Retina (tissue), 1 donor: Measurements from ENCODE around the gene ZMYND11.
A peak's percentile ranks its signal among the peaks of the same experiment; 100 is the strongest.

Experiments used
- DNase-seq: peaks from one replicate; pipeline ENCODE4 v3.0.0-alpha.2; 2016

ZMYND11 gene

DNA sequence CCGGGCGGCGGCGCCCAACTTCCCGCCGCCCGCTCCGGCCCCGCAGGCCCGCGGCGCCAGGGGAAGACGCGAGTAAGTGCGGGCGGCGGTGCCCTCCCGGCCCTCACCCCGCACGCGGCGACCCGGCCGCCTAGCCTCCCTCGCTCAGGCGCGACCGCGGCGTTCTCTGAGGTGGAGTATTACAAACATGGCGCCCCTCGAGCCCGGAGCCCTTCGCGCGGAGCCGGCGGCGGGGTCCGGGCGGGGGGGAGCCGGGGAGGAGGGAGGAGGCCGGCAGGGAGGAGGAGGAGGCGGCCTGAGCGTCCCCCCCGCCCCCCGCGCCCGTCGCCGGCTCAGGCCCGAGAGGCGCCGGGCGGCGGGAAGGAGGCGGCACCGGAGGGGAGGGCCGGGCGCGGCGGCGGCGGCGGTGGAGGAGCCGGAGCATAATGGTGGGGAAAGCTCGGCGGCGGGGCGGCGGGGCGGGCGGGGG lies at the start of gene ZMYND11:
ZMYND11 (plus strand) TSS at position 324 of the 469 bp plus-strand sequence. CDS start 44,558 bp downstream, outside the sequence.
- peak; percentile 39 for DNase-seq

DNA sequence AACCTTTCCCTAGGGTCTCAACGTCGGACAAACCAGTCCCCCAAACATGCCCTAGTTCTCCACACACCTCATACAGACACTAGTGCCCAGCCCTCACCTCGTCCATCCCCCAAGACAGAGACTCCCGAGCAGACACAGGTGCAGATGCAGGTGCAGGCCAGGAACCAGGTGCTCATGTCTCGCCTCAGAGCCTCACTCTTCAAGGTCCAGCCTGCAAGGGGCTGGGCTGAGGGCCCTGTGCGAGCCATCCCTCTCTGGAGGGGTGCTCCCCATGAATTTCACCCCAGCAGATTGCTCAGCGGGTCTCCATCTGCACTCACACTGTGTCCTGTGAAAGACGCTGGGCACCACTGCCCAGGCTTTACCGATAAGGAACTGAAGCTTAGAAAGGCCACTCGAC lies 49.2 kb upstream of the ZMYND11 start:
- DNase-seq = no peak

DNA sequence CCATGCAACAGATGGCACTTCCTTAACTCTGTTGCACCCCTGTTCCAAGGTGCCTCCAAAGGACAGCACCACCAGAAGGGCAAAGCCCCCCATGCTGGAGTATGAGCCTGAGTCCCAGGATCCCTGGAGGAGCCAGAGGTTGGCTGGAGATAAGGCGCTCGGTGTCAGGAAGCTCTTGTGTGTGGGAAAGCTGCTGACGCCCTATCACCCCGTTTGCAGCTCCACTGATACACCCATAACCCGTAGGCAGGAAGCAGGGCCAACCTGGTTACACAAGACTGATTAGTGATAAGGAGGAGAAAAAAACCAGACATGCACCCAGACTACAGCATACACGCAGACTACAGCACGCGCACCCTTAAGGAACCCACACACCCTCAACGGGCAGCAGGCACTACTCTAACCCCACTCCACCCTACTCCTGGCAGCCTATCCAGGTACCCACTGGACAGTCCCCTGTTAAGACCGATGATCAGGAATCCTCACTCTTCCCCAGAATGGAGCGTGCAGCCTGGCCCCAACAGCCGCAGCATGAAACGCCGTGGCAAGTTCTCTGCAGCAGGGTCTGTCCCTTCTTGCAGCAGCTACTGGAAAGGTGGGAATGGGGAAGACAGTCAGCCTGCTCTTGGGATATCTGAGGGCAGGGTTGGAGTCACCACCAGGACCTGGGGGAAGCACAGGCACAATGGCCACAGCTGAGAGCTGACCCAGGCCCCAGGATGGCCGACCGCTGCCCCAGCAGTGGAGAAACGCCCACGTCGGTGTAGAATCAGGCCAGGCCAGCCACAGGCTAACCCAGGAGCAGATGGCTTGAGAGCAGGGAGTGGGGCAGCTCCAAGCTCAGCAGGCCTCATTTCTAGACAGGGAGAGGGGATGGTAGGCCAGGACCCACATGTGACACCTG lies 47.8 kb upstream of the ZMYND11 start:
- no peak for DNase-seq

DNA sequence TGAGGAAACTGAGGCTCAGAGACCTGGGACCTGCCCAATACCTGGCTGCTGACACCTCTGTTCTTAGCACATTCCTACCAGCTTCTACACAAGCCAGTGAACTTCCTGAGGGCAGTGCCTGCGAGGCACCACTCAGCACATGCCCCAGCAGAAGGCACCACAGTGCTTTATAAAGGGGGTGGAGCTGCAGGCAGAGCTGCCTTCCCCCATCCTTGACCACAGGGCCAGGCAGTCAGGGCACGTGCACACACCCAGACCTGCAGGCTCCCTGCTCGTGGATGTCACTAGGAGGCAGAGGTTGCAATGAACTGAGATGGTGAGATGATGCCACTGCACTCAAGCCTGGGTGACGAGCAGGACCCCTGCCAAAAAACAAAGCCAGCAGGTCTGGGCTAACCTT lies 47.0 kb upstream of the ZMYND11 start:
- no peak for DNase-seq

DNA sequence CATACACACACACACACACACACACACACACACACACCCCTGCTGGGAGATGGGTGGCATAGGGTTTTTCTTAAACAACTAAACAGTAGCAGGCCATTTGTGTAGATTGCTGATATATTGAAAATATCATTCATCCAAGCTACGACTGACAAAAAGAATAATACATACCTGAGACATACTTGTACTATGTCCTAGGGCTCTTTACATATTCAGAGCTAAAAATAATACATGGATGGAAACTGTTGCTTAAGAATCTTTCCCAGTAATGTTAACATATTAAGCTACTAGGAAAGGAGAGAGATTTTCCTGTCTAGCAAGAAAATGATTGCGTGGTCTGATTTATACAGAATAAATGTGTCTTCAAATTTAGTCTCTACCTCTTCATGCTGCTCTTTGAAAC lies 46.0 kb upstream of the ZMYND11 start:
- DNase-seq = no peak

DNA sequence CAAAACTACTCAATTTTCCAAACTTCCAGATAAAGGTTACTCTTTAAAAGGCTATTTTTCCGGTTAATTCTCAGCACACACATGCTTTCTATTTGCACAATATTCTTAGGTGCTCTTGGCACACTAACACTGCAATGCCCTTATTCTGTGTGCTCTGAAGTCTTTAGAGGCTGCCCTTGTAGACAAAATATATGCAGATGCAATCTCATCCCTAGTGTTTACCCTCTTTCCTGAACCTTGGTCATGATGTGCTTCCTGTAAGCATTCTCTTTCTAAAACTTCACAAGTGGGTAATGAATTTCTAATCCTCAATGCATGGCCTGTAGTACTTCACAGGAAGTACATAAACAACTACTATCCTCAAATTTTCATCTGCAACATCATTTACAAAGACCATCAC lies 45.1 kb upstream of the ZMYND11 start:
- no peak for DNase-seq

DNA sequence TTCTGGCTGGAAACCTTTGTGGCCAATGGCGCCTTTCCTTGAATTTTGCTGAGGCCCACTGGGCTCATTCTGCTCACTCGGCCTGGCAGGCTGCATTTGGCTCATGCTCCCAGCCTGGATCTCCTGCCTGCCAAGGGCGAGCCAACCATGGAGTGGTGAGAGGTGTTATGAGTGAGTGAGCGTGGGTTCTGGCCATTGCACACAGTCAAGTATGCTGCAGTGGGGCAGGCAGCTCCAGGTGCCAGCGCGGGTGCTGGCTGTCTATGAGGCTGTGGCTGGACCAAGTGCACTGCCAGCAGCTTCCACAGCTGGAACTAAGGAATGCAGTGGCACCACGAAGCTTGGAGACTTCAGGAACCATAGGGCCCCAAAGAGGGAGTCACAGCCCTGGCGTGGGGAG lies 43.9 kb upstream of the ZMYND11 start:
- DNase-seq = no peak

DNA sequence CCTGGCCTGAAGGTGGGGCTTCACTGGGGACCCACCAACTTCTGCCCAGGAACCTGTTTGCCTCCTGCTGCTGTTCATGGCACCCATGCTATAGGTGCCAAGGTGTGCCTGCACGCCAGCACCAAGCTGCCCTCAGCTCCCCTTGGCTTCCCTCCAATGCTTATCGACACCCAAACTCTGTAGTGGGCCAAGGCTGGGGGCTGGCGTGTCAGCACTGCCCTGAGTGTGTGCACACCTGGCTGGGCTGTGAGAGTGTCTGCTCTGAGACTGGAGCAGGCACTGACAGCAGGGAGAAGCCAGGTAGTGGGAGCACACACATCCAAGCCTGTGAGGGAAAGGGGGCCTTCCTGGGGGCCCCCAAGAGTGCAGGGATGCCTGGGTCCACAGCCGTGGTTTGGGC lies 43.1 kb upstream of the ZMYND11 start:
- DNase-seq = no peak

DNA sequence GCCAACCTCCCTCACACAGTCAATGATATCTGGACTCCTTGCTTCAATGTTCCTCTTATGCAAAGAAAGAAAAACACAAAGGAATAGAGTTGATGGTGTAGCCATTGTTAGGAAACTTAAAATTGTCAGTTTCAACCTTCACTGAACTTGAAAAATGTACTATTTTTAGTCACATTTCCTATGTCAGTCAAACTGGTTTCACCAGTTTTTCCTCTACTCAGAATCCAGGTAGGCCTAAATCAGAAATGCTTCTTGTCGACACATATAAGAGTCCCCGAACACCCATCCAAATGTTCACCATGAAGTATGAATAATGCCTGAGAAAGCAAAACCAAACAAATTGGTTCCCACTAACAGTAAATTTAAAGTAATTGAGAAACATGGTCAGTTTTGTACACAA lies 42.4 kb upstream of the ZMYND11 start:
- no peak for DNase-seq

DNA sequence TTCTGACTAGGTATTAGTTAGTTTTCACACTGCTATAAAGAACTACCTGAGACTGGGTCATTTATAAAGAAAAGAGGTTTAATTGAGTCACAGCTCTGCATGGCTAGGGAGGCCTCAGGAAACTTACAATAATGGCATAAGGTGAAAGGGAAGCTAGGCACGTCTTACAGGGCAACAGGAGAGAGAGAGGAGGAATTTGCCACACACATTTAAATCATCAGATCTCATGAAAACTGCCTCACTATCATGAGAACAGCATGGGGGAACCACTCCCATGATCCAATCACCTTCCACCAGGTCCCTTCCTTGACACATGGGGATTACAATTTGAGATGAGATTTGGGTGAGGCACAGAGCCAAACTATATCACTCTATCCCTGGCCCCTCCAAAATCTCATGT lies 40.6 kb upstream of the ZMYND11 start:
- no peak for DNase-seq

DNA sequence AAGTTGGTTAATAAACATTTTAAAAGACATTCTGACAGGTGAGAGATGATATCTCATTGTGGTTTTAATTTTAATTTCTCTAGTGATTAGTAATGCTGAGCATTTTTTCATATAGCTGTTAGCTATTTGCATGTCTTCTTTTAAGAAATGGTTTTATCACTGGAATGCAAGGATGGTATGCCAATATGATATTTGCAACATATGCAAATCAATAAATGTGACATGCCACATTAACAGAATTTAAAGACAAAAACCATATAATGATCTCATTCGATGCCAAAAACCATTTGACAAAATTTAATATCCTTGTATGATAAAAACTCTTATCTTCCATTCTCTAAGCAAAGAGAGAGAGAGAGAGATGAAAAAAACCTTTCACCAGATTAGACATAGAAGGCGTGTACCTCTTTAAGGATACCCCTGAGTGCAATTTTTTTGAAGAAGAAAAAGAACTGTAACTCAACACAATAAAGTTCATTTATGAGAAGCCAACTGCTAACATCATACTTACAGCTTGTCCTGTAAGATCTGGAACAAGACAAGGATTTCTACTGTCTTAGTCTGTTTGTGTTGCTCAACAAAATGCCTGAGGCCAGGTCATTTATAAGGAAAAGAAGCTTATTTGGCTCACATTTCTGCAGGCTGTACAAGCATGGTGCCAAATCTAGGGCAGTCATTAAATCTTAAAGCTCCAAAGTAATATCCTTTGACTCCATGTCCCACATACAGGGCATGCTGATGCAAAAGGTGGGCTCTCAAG lies 39.7 kb upstream of the ZMYND11 start:
- DNase-seq = no peak

DNA sequence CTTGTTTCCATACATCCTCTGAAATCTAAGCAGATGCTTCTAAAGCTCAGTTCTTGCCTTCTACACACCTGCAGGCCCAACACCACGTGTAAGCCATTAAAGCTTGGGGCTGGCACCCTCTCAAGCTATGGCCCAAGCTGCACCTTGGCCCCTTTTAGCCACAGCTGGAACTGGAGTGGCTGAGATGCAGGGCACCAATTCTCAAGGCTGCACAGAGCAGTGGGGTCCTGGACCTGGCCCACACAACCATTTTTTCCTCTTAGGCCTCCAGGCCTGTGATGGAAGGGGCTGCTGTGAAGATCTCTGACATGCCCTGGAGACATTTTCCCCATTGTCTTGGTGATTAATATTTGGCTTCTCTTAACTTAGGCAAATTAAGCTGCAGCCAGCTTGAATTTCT lies 38.8 kb upstream of the ZMYND11 start:
- no peak for DNase-seq

DNA sequence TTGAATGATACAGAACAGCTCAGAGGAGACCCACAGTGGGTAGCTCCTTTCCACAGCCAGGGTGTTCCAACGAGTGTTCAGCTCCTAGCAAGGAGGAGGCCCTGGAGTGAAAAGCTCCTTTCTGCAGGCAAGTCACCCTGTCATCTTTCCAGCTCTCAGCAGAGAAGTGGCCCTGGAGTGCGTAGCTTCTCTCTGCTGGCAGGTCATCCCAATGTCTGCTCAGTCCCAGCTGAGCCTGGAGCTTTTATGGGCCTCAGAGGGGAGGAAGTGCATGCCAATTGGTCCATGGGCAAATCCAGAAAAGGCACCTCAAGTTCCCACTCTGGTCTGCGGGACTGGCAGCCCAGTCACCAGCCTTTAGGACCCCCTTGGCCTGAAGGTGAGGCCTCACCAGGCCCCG lies 30.8 kb upstream of the ZMYND11 start:
- DNase-seq = no peak

DNA sequence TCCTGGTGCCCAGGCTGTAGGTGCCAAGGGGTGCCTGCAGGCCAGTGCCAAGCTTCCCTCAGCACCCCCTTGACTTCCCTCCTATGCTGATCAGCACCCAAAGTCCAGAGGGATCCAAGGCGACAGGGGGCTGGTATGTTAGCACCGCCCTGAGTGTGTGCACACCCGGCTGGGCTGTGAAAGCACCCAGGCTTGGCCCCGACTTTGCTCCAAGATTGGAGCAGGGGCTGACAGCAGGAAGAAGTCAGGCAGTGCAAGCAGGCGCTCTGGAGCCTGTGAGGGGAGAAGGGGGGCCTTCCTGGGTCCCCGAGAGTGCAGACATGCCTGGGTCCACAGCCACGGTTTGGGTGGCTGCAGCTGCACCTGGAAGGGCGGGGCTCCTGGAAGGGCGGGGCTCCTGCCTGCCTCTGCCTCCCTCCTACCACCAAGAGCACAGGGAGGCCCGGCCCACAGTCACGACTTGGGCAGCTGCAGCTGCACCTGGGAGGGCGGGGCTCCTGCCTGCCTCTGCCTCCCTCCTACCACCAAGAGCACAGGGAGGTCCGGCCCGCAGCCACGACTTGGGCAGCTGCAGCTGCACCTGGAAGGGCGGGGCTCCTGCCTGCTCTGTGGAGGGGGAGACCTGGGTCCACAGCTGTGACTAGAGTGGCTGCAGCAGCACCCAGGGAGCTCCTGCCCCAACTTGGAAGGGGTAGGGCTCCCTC lies 30.2 kb upstream of the ZMYND11 start:
- DNase-seq = no peak

DNA sequence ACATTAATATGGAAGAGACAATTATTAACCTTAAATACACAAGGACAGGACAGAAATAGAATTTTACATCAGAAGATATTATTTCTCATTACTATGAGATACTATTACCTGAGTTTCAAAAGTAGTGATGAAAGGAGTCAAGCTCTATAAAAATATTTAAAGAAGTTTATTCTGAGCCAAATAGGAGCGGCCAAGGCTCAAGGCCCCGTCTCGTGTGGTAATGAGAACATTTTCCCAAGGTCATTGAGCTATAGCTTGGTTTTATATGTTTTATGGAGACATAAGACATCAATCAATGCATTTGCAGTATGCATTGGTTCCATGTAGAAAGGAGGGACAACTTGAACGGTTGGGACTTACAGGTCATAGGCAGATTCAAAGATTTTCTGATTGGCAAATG lies 29.4 kb upstream of the ZMYND11 start:
- DNase-seq = no peak

DNA sequence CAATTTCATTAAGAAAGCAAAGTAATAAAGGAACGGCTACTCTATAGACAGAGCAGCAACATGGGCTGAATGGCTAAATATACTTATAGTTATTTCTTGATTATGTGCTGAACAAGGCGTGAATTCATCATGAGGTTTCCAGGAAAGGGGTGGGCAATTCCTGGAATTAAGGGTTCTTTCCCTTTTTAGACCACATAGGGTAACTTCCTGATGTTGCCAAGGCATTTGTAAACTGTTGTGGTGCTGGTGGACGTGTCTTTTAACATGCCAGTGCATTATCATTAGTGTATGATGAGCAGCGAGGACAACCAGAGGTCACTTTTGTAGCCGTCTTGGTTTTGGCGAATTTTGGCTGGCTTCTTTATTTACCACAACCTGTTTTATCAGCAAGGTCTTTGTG lies 28.5 kb upstream of the ZMYND11 start:
- DNase-seq = no peak

DNA sequence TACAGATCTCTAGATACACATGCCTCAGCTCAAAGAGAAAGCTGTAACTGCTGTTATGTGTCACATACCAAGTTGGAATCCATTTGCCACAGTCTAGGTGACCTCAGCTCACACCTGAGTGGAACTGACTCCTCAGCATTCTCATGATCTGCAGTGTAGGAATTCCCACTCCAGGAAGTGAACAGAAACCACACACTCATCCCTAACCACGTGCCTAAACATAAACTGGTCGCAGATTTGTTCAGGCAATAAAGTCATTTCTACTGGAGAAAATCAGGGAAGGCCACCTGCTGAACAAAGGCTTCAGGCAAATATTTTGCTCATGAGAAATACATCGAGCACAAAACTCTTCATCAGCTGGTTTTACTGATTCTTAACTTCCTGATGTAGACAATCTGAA lies 23.0 kb upstream of the ZMYND11 start:
- no peak for DNase-seq

DNA sequence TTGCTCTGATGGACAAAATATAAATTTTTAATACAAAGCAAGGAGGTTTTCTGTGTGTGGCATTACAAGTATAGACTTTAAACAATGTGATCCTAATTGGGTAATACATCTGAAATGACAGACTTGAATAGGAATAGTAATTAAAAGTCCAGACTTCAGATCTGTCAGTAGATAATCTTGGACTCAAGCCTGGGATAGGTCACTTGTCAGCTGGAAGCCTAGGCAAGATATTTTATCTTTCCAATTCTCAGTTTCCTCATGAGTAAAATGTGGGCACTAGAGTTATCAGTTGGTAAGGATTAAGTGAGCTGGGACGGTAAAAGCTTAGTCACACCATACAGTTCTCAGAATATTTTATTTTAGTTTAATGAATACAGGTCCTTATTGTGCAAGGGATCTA lies 10.4 kb upstream of the ZMYND11 start:
- no peak for DNase-seq

DNA sequence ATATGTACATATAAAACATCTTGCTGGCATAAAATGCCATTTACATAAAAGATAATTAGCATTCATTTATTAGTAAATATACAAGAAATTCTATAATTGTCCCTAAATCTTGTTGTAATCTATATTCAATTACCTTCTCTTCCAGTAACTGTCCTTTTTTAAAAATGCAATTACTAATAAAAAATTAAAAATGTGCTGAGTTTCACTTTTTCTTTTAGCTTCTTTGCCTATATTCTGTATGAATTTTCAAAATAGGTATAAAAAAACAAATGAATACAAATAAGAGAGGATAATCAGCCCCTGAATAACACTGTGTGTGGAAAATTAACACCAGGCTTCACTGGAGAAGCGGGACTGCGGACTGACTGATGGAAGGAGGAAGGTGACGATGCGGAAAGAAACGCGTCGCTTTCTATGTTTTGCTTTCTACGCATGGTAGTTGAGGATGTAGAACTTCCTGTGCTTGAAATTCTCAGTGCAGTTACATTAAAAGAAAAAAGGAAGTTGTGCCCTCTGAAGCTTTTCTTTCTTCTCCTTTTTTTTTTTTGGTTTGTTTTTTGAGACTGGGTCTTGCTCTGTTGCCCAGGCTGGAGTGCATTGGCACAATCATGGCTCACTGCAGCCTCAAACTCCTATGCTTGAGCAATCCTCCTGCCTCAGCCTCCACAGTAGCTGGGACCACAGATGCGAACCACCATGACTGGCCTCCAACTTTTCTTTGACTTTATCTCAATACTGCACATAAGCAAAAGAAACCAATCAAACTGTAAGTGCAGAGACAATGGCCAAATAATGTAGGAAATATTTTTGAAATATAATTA lies 7.4 kb upstream of the ZMYND11 start:
- no peak for DNase-seq

DNA sequence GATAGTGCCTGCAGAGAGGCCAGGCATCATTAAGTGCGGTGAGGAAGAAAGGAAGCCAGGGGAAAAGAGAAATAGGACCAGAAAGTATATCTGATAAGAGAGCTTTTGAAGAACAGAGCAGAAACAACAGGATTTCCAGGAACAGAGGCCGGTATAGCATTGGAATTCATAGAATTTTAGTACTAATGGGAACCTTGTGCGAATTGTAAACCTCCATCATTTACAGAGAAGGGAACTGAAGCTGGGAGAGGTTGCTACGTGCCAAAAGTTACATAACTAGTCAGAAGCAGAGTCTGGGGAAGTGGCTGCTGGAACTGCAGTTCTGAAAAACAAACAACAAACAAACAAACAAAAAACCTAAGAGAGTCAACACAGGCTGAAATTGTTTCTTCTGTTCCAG lies 5.4 kb upstream of the ZMYND11 start:
- DNase-seq = no peak

DNA sequence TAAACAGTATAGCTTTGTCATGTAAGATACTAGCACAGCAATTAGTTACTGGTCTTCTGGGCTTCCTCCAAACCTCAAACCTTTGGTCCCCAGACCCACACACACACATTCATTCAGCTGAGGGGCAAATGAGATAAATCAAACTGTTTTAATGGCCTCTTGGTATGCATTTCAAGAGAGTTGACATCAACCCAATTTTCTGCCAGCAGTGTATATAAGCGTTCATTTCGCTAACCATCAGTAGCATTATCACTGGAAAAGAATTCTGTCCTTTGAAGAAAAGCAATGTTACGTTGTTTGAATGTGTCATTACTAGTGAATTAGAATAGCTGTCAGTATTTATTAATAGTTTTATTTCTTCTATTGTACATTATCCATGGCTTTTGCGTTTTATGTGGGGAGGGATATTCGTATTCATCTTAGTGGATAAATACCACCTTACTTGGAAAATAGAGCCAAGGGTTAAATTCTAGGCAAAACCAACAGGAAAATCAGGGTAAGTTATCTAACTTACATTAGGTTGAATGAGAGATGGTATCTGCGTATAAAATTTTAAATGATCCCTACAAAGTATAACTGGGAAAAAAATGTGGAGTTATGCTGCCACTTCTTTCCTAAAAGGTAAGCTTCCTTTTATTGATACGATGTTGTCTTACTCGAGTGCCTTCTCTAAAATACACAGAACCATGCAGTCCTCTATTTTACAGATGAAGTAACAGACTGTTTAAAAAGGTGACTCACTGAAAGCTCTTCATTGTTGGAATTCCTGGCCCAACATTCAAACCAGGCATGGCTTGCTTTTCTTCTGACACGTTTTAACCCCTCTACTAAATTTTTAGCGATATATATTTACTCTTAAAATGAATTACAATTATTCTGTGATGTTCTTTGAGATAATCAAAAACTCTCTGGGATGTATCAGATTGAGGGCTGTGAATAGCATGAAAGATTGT lies 2.0 kb upstream of the ZMYND11 start:
- no peak for DNase-seq
